HepG2 (cell line): Measurements from ENCODE around the gene PACSIN1. TPM values are rescaled to one million over a fixed set of nuclear protein-coding genes. Genes with fewer than 3 reads are reported as not detected.

Experiments used
- AHR ChIP-seq: IDR thresholded peaks from 2 replicates; pipeline ENCODE4 v1.6.1; 2018; ENCODE audit warnings: missing genetic modification reagents, missing compliant biosample characterization
- CSRNP1 ChIP-seq: sonication (generic); formaldehyde crosslinking; IDR thresholded peaks from 2 replicates; pipeline ENCODE4 v1.8.1; 2023; ENCODE audit warnings: mild to moderate bottlenecking, missing genetic modification reagents
- FOXC1 ChIP-seq: sonication (generic); formaldehyde crosslinking; IDR thresholded peaks from 2 replicates; pipeline ENCODE4 v1.8.0; 2022; ENCODE audit warnings: mild to moderate bottlenecking, missing genetic modification reagents, borderline replicate concordance
- FOXK1 ChIP-seq: sonication (generic); formaldehyde crosslinking; IDR thresholded peaks from 2 replicates; pipeline ENCODE4 v1.4.0; 2020; ENCODE audit warnings: low read depth, missing genetic modification reagents, borderline replicate concordance
- GMEB1 ChIP-seq: sonication (generic); formaldehyde crosslinking; IDR thresholded peaks from 2 replicates; pipeline ENCODE4 v1.5.1; 2020; ENCODE audit warnings: missing genetic modification reagents, mild to moderate bottlenecking, borderline replicate concordance
- HNF4G ChIP-seq, 2 experiments: sonication (generic) in 1 of 2; formaldehyde crosslinking in 1 of 2; IDR thresholded peaks; 2 replicates each; pipeline versions ENCODE4 v1.4.0 to v1.6.1; 2011 to 2020; ENCODE audit warnings: borderline replicate concordance in 2 of 2, low read depth in 2 of 2, mild to moderate bottlenecking in 2 of 2, low read length in 1 of 2, missing genetic modification reagents in 1 of 2, moderate library complexity in 1 of 2
- IRF2 ChIP-seq: IDR thresholded peaks from 2 replicates; pipeline ENCODE4 v1.6.1; 2018; ENCODE audit warnings: missing genetic modification reagents, missing compliant biosample characterization
- KAT8 ChIP-seq: IDR thresholded peaks from 2 replicates; pipeline ENCODE4 v1.6.1; 2016; ENCODE audit warnings: missing genetic modification reagents, missing compliant biosample characterization
- POLR2A ChIP-seq, 2 experiments: IDR thresholded peaks; 2 replicates each; pipeline ENCODE4 v1.6.1; 2011; ENCODE audit warnings: low read depth in 2 of 2, low read length in 2 of 2, mild to moderate bottlenecking in 1 of 2, moderate library complexity in 1 of 2; ENCODE audit not compliant: insufficient read depth in 1 of 2
- SP1 ChIP-seq, 2 experiments: fragments of 450-650 bp in 1 of 2; sonication (generic) in 1 of 2; formaldehyde crosslinking in 1 of 2; IDR thresholded peaks; 2 replicates each; pipeline versions ENCODE4 v1.4.0 to v1.6.1; 2016 to 2020; ENCODE audit warnings: missing genetic modification reagents in 1 of 2
- SPEN ChIP-seq: sonication (generic); formaldehyde crosslinking; IDR thresholded peaks from 2 replicates; pipeline ENCODE4 v1.5.1; 2020; ENCODE audit warnings: low read depth, mild to moderate bottlenecking, missing genetic modification reagents
- ZBTB10 ChIP-seq: sonication (generic); formaldehyde crosslinking; IDR thresholded peaks from 2 replicates; pipeline ENCODE4 v1.4.0; 2020; ENCODE audit warnings: missing genetic modification reagents, borderline replicate concordance
- ZNF101 ChIP-seq: sonication (generic); formaldehyde crosslinking; IDR thresholded peaks from 2 replicates; pipeline ENCODE4 v1.4.0; 2020; ENCODE audit warnings: mild to moderate bottlenecking, low read depth, missing genetic modification reagents, borderline replicate concordance
- ZNF121 ChIP-seq: sonication (generic); formaldehyde crosslinking; IDR thresholded peaks from 2 replicates; pipeline ENCODE4 v1.5.0; 2020; ENCODE audit warnings: mild to moderate bottlenecking, missing genetic modification reagents
- ZNF17 ChIP-seq: sonication (generic); formaldehyde crosslinking; IDR thresholded peaks from 2 replicates; pipeline ENCODE4 v1.5.0; 2020; ENCODE audit warnings: mild to moderate bottlenecking, missing genetic modification reagents
- ZNF205 ChIP-seq: IDR thresholded peaks from 2 replicates; pipeline ENCODE4 v1.6.1; 2018; ENCODE audit warnings: missing biosample characterization, missing genetic modification reagents
- ZNF263 ChIP-seq: sonication (generic); formaldehyde crosslinking; IDR thresholded peaks from 2 replicates; pipeline ENCODE4 v1.4.0; 2020; ENCODE audit warnings: missing genetic modification reagents
- ZNF292 ChIP-seq: sonication (generic); formaldehyde crosslinking; IDR thresholded peaks from 2 replicates; pipeline ENCODE4 v1.8.1; 2022; ENCODE audit warnings: mild to moderate bottlenecking, low read depth, missing genetic modification reagents, borderline replicate concordance
- ZNF44 ChIP-seq: sonication (generic); formaldehyde crosslinking; IDR thresholded peaks from 2 replicates; pipeline ENCODE4 v1.5.1; 2020; ENCODE audit warnings: mild to moderate bottlenecking, missing genetic modification reagents
- ZNF546 ChIP-seq: sonication (generic); formaldehyde crosslinking; conservative IDR thresholded peaks from 2 replicates; pipeline ENCODE4 v1.8.1; 2023; ENCODE audit warnings: mild to moderate bottlenecking, missing genetic modification reagents
- ZNF549 ChIP-seq: sonication (generic); formaldehyde crosslinking; IDR thresholded peaks from 2 replicates; pipeline ENCODE4 v1.5.0; 2020; ENCODE audit warnings: missing genetic modification reagents
- ZNF839 ChIP-seq: sonication (generic); formaldehyde crosslinking; IDR thresholded peaks from 2 replicates; pipeline ENCODE4 v1.4.0; 2020; ENCODE audit warnings: missing genetic modification reagents, mild to moderate bottlenecking, borderline replicate concordance
- polyA plus RNA-seq, 8 experiments: library from polyadenylated mRNA; depleted of rRNA in 3 of 8; stranded (reverse) in 7 of 8; unstranded in 1 of 8; fragments of >200 nt; fragmentation: Illumina TruSeq in 4 of 8; extraction: Trizol in 4 of 8; gene quantifications; 2 replicates each; pipeline versions ENCODE4 v1.2.1 to v1.2.3, GENCODE V29; 2011 to 2016; ENCODE audit warnings: low read depth in 4 of 8, missing spikeins in 1 of 8, mixed read lengths in 1 of 8; ENCODE audit not compliant: insufficient read depth in 1 of 8
- total RNA-seq, 5 experiments: library from RNA; depleted of rRNA; stranded (reverse); fragments of >200 nt; fragmentation: Illumina TruSeq; extraction: Trizol; gene quantifications; 2 replicates each; pipeline ENCODE4 v1.2.3, GENCODE V29; 2016; ENCODE audit warnings: low read depth in 1 of 5

Gene PACSIN1
- total and polyA plus RNA-seq, 2 of the 13 experiments (the other 11 are each of a cell fraction or from before 2014, with no cell fraction given), result not detected

- TF ChIP-seq HNF4G (IDR thresholded peaks at IDR 0.05; ENCODE audit: borderline replicate concordance, low read depth, low read length) (peak; percentile 7; the same call in 1 of the 2 replicates), HNF4G (CRISPR knock-in tag; IDR thresholded peaks at IDR 0.05; ENCODE audit: borderline replicate concordance, low read depth) (0 out of 2 replicates have a peak, but pooled peaks have one; percentile 13), ZNF44 (CRISPR knock-in tag) (peak; percentile 82; the same call in 1 of the 2 replicates), KAT8 (CRISPR knock-in tag) (peak; percentile 90), ZNF292 (CRISPR knock-in tag) (peak; percentile 38; the same call in 1 of the 2 replicates), FOXK1 (CRISPR knock-in tag) (peak; percentile 53), ZNF549 (no peak), SPEN (CRISPR knock-in tag) (peak; percentile 97), GMEB1 (CRISPR knock-in tag) (peak; percentile 90), AHR (CRISPR knock-in tag) (peak; percentile 16; the same call in 1 of the 2 replicates), ZNF546 (CRISPR knock-in tag) (no peak), CSRNP1 (CRISPR knock-in tag) (peak; percentile 83; the same call in 1 of the 2 replicates), SP1 (IDR thresholded peaks at IDR 0.05) (no peak), SP1 (CRISPR knock-in tag; IDR thresholded peaks at IDR 0.05) (peak; percentile 84; the same call in 1 of the 2 replicates), ZBTB10 (CRISPR knock-in tag) (no peak), ZNF17 (no peak), IRF2 (CRISPR knock-in tag) (no peak; the same call in none of the 2 replicates), ZNF263 (peak; percentile 28; the same call in 1 of the 2 replicates), ZNF205 (CRISPR knock-in tag) (0 out of 2 replicates have a peak, but pooled peaks have one; percentile 12), ZNF839 (CRISPR knock-in tag) (peak; percentile 69; the same call in 1 of the 2 replicates), POLR2A (IDR thresholded peaks at IDR 0.05; ENCODE audit: insufficient read depth in 1 of 2, low read depth in 2 of 2, low read length in 2 of 2) (peak; percentile 97 to 98), FOXC1 (CRISPR knock-in tag) (peak; percentile 62; the same call in 1 of the 2 replicates), ZNF121 (peak; percentile 48; the same call in 1 of the 2 replicates), ZNF101 (no peak)
Measured at GRCh38 chr6:34425498-34426410, 40.1 kb upstream of the PACSIN1 start, which contains the start of gene RPS10 (continued).
